HL-60 (cell line): ENCODE results near the gene POU2F1.

ENCODE experiments used
- DNase-seq, 2 experiments: peaks; one replicate each; pipeline ENCODE4 v3.0.0-alpha.2; 2010 to 2020; ENCODE audit warnings: low read depth in 1 of 2, low spot score in 1 of 2
- H3K27ac ChIP-seq: fragments of 250-450 bp; sonication (Bioruptor Pico); replicated peaks from 2 replicates; pipeline ENCODE4 v1.5.1; 2020; ENCODE audit warnings: mild to moderate bottlenecking, moderate library complexity
- H3K27me3 ChIP-seq: fragments of 250-450 bp; sonication (Bioruptor Pico); 2 replicates; pipeline ENCODE4 v1.5.1; 2021; ENCODE audit warnings: mild to moderate bottlenecking, moderate library complexity; ENCODE audit not compliant: insufficient read depth, poor library complexity, severe bottlenecking
- H3K4me3 ChIP-seq: replicated peaks from 2 replicates; pipeline ENCODE4 v1.5.1; 2011; ENCODE audit warnings: mild to moderate bottlenecking, control low read depth, low read length; ENCODE audit not compliant: insufficient read depth
- GABPA ChIP-seq: IDR thresholded peaks from 2 replicates; pipeline ENCODE4 v1.6.1; 2012; ENCODE audit warnings: low read depth
- POLR2AphosphoS5 ChIP-seq: IDR thresholded peaks from 2 replicates; pipeline ENCODE4 v1.6.1; 2012; ENCODE audit warnings: low read depth
- SPI1 ChIP-seq: IDR thresholded peaks from 2 replicates; pipeline ENCODE4 v1.6.1; 2012; ENCODE audit warnings: low read depth, mild to moderate bottlenecking, borderline replicate concordance
- TF ChIP-seq, protein P1 (sequence below): IDR thresholded peaks from 2 replicates; pipeline ENCODE4 v1.6.1; 2012; ENCODE audit warnings: low read depth; ENCODE audit not compliant: insufficient replicate concordance
- TF ChIP-seq, protein P2 (sequence below): IDR thresholded peaks from one replicate; pipeline ENCODE4 v1.5.1; 2011; ENCODE audit warnings: low read length, control low read depth, inconsistent platforms; ENCODE audit not compliant: insufficient read depth

The POU2F1 gene

DNA sequence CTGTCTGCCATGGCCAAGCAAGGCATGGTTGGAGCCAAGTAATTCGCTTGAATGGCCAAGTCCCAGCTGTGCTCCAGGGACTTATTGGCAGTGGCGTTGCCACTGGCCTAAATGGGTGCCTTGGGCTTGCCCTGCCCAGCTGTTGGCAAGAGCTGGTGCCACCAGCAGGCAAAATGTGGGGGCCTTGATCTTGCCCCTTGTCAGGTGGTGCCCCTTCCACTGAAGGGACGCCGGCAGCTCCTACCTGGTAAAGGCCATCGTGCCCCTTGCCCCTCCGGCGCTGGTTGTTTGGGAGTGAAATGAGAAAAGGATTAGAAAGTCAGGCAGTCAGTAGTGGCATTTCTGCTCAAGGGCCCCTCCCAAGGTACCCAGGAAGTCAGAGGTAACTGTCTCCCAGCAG is 212.1 kb downstream of the POU2F1 start:
- DNase-seq = no peak
- no peak overlapping the region for H3K4me3 ChIP-seq
- no peak overlapping the region for H3K27ac ChIP-seq
- TF ChIP-seq, protein P1, sequence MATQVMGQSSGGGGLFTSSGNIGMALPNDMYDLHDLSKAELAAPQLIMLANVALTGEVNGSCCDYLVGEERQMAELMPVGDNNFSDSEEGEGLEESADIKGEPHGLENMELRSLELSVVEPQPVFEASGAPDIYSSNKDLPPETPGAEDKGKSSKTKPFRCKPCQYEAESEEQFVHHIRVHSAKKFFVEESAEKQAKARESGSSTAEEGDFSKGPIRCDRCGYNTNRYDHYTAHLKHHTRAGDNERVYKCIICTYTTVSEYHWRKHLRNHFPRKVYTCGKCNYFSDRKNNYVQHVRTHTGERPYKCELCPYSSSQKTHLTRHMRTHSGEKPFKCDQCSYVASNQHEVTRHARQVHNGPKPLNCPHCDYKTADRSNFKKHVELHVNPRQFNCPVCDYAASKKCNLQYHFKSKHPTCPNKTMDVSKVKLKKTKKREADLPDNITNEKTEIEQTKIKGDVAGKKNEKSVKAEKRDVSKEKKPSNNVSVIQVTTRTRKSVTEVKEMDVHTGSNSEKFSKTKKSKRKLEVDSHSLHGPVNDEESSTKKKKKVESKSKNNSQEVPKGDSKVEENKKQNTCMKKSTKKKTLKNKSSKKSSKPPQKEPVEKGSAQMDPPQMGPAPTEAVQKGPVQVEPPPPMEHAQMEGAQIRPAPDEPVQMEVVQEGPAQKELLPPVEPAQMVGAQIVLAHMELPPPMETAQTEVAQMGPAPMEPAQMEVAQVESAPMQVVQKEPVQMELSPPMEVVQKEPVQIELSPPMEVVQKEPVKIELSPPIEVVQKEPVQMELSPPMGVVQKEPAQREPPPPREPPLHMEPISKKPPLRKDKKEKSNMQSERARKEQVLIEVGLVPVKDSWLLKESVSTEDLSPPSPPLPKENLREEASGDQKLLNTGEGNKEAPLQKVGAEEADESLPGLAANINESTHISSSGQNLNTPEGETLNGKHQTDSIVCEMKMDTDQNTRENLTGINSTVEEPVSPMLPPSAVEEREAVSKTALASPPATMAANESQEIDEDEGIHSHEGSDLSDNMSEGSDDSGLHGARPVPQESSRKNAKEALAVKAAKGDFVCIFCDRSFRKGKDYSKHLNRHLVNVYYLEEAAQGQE = no peak
- TF ChIP-seq, protein P2, sequence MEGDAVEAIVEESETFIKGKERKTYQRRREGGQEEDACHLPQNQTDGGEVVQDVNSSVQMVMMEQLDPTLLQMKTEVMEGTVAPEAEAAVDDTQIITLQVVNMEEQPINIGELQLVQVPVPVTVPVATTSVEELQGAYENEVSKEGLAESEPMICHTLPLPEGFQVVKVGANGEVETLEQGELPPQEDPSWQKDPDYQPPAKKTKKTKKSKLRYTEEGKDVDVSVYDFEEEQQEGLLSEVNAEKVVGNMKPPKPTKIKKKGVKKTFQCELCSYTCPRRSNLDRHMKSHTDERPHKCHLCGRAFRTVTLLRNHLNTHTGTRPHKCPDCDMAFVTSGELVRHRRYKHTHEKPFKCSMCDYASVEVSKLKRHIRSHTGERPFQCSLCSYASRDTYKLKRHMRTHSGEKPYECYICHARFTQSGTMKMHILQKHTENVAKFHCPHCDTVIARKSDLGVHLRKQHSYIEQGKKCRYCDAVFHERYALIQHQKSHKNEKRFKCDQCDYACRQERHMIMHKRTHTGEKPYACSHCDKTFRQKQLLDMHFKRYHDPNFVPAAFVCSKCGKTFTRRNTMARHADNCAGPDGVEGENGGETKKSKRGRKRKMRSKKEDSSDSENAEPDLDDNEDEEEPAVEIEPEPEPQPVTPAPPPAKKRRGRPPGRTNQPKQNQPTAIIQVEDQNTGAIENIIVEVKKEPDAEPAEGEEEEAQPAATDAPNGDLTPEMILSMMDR = no peak
- TF ChIP-seq POLR2AphosphoS5 (no peak), SPI1 (no peak), GABPA (no peak)
- no peaks in the 10 kb centered on the region for H3K27me3 ChIP-seq

DNA sequence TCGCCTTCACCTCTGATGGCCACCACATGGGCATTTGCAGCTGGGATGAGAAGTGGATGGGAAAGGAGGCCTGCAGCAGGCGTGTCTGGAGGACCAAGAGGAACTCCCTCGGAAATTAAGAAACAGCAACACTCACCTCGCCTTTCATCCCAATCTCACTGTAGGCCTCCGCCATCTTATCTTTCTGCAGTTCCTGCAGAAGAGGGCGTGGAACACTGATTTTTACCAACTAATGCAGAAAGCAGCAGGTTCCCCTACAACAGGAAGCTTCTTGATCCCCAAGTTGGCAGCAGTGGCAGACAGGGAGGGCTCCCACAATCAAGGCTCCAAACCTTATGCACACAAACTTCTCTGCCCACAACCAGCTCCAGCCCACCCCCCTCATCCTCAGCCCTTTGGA is 213.2 kb downstream of the POU2F1 start:
- H3K4me3 ChIP-seq = no peak overlapping the region
- no peak for DNase-seq
- H3K27ac ChIP-seq = no peak overlapping the region

DNA sequence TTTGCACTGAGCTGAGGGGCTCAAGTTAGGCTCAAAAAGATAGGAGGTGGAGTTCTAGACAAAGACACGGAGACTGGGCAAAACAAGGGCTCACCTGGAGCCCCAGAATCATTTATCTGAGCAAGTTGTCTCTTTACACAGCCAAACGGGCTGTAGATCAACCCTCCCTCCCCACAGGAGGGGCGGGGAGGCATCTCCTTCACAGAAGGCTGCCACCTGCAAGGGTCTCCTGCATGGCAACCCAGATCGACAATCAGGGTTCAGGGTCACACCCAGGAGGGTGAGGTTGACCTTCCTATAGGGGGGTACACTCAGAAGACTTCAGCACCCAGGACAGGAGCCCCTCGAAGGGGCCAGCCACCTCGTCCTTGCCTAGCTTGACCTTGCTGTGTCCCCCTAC is 213.6 kb downstream of the POU2F1 start:
- H3K27ac ChIP-seq = no peak overlapping the region
- TF ChIP-seq POLR2AphosphoS5 = no peak
- no peak for TF ChIP-seq GABPA
- TF ChIP-seq, protein P2 = no peak
- TF ChIP-seq, protein P1 = no peak
- no peak for TF ChIP-seq SPI1
- no peak for DNase-seq

More for the DNA sequence above, 213.2 kb downstream of the POU2F1 start:
- TF ChIP-seq, protein P2 = no peak
- TF ChIP-seq SPI1 (no peak), GABPA (no peak), POLR2AphosphoS5 (no peak)
- TF ChIP-seq, protein P1 = no peak
- H3K27me3 ChIP-seq = no peaks in the 10 kb centered on the region

More for the DNA sequence above, 213.6 kb downstream of the POU2F1 start:
- Histone ChIP-seq H3K4me3 (no peak overlapping the region), H3K27me3 (no peaks in the 10 kb centered on the region)
